K562 (cell line): ENCODE measurements around the gene CDC27. TPM values are rescaled to one million over a fixed set of nuclear protein-coding genes. Genes with fewer than 3 reads are reported as not detected.
A peak's percentile ranks its signal among the peaks of the same experiment; 100 is the strongest.

ENCODE experiments used
- ATAC-seq: fragments of 200-7000 bp; cut with Tn5 transposase; 3 replicates; pipeline ENCODE4 v1.9.1; 2020; ENCODE audit warnings: moderate library complexity
- BruUV-seq: library from RNA; stranded (reverse); fragments of 400-500 nt; replicated peaks from 2 replicates; lab custom pipeline; 2021; lab: Mats Ljungman, UMichigan
- CTCF ChIA-PET: fragments of 300-600 bp; formaldehyde crosslinking; extraction: SDS; loops from one replicate; lab custom pipeline; 2021; ENCODE audit warnings: low intra/inter-chr PET ratio; lab: Yijun Ruan, JAX
- POLR2A ChIA-PET: fragments of 300-600, 350-650 bp; sonication (Branson Sonifier 250); formaldehyde crosslinking; extraction: SDS; loops from one replicate; lab custom pipeline; 2021; ENCODE audit warnings: antibody characterized with exemption, inconsistent platforms; lab: Yijun Ruan, JAX
- DNase-seq, 4 experiments: peaks; one replicate each; pipeline versions ENCODE4 v3.0.0 to v3.0.0-alpha.2; 2011 to 2018; ENCODE audit warnings: low spot score in 3 of 4, mixed read lengths in 3 of 4; ENCODE audit errors: extremely low read depth in 1 of 4
- FAIRE-seq: peaks from 2 replicates; lab custom pipeline; 2011; peaks lifted over from hg19 to GRCh38; lab: Jason Lieb, UNC
- H2AFZ ChIP-seq: 2 replicates; pipeline ENCODE4 v1.6.0; 2011; ENCODE audit warnings: low read depth, low read length, control low read depth, inconsistent platforms
- H3K27ac ChIP-seq: fragments of 200-600 bp; 3 replicates; pipeline ENCODE4 v1.8.0; 2011; ENCODE audit warnings: low read depth, mild to moderate bottlenecking, control low read depth, inconsistent platforms, low read length, moderate library complexity, mixed read lengths; ENCODE audit errors: extremely low read depth
- H3K27me3 ChIP-seq, 2 experiments: fragments of 300-600 bp in 1 of 2; 2 replicates in 1 of 2; 3 replicates in 1 of 2; pipeline versions ENCODE4 v1.6.0 to v1.8.0; 2011; ENCODE audit warnings: inconsistent platforms in 2 of 2, low read length in 2 of 2, mild to moderate bottlenecking in 1 of 2, mixed read lengths in 1 of 2, moderate library complexity in 1 of 2; ENCODE audit not compliant: control insufficient read depth in 2 of 2, insufficient read depth in 2 of 2
- H3K36me3 ChIP-seq: fragments of 300-600 bp; 3 replicates; pipeline ENCODE4 v1.8.0; 2011; ENCODE audit warnings: mild to moderate bottlenecking, low read length, inconsistent platforms; ENCODE audit not compliant: control insufficient read depth, insufficient read depth
- H3K4me1 ChIP-seq, 2 experiments: fragments of 200-600 bp in 1 of 2; replicated peaks in 1 of 2; 2 replicates in 1 of 2; 3 replicates in 1 of 2; pipeline versions ENCODE4 v1.5.1 to v1.8.0; 2011; ENCODE audit warnings: inconsistent platforms in 2 of 2, low read length in 2 of 2, mild to moderate bottlenecking in 1 of 2, mixed read lengths in 1 of 2, moderate library complexity in 1 of 2; ENCODE audit not compliant: control insufficient read depth in 2 of 2, insufficient read depth in 2 of 2
- H3K4me2 ChIP-seq: 2 replicates; pipeline ENCODE4 v1.6.1; 2011; ENCODE audit warnings: low read length, control low read depth, inconsistent platforms, mixed read lengths; ENCODE audit not compliant: insufficient read depth
- H3K4me3 ChIP-seq: fragments of 200-600 bp; sonication (generic), shearing (Covaris generic); 2 replicates; pipeline ENCODE4 v1.5.1; 2016; ENCODE audit warnings: control low read depth, inconsistent platforms
- H3K79me2 ChIP-seq: fragments of 200-600 bp; 3 replicates; pipeline ENCODE4 v1.8.0; 2011; ENCODE audit warnings: low read length, inconsistent platforms; ENCODE audit not compliant: control insufficient read depth, insufficient read depth
- H3K9ac ChIP-seq, 2 experiments: 2 replicates each; pipeline versions ENCODE4 v1.6.0 to v1.6.1; 2011; ENCODE audit warnings: low read depth in 2 of 2, low read length in 2 of 2, control low read depth in 1 of 2, inconsistent platforms in 1 of 2, mild to moderate bottlenecking in 1 of 2, mixed read lengths in 1 of 2; ENCODE audit not compliant: insufficient read depth in 1 of 2
- H3K9me1 ChIP-seq: one replicate; pipeline ENCODE4 v1.6.0; 2011; ENCODE audit warnings: inconsistent platforms, mild to moderate bottlenecking, low read length, moderate library complexity; ENCODE audit not compliant: control insufficient read depth, insufficient read depth
- H3K9me3 ChIP-seq: replicated peaks from 2 replicates; pipeline ENCODE4 v1.5.1; 2011; ENCODE audit warnings: low read depth, low read length, inconsistent platforms; ENCODE audit not compliant: control insufficient read depth, insufficient read depth
- H4K20me1 ChIP-seq: replicated peaks from 2 replicates; pipeline ENCODE4 v1.6.1; 2011; ENCODE audit warnings: low read length, inconsistent platforms, mixed read lengths; ENCODE audit not compliant: control insufficient read depth, insufficient read depth
- FOXA1 ChIP-seq: fragments of 450-650 bp; IDR thresholded peaks from 2 replicates; pipeline ENCODE4 v1.6.1; 2016; ENCODE audit warnings: mild to moderate bottlenecking, borderline replicate concordance
- NCOA1 ChIP-seq: fragments of 450-650 bp; IDR thresholded peaks from 2 replicates; pipeline ENCODE4 v1.6.1; 2016; ENCODE audit warnings: low read depth
- SRF ChIP-seq, 2 experiments: fragments of 250-450, 450-650 bp in 1 of 2; sonication (Bioruptor Pico) in 1 of 2; sonication (generic) in 1 of 2; formaldehyde crosslinking; IDR thresholded peaks; 2 replicates each; pipeline versions ENCODE4 v1.5.0 to v1.5.1; 2020 to 2022; ENCODE audit warnings: mild to moderate bottlenecking in 1 of 2, missing genetic modification reagents in 1 of 2
- STAT6 ChIP-seq: sonication (generic); formaldehyde crosslinking; IDR thresholded peaks from 2 replicates; pipeline ENCODE4 v1.8.1; 2023; ENCODE audit warnings: mild to moderate bottlenecking, missing genetic modification reagents
- ZNF551 ChIP-seq: fragments of 250-450 bp; sonication (Bioruptor Pico); IDR thresholded peaks from 2 replicates; pipeline ENCODE4 v1.5.0; 2021; ENCODE audit warnings: mild to moderate bottlenecking, moderate library complexity
- WGBS: fragments of 100-300 bp; shearing (Covaris generic); methylation state at CpG from one replicate; pipeline ENCODE4 v1.1.6; 2016; ENCODE audit warnings: low coverage, mixed read lengths; ENCODE audit not compliant: insufficient coverage; ENCODE audit errors: missing lambda C conversion rate; 5-methylcytosine and 5-hydroxymethylcytosine counted together
- in situ Hi-C: fragments of 300-500 bp; cut with MboI; formaldehyde crosslinking; loops from 4 replicates; pipeline ENCODE4 v1.15.0; 2018; ENCODE audit warnings: inconsistent platforms, mixed read lengths
- intact Hi-C: fragments of 100-400 bp; cut with micrococcal nuclease; formaldehyde crosslinking; loops from 2 replicates; pipeline ENCODE4 v1.14.2; 2022
- polyA plus RNA-seq, 8 experiments: library from polyadenylated mRNA; depleted of rRNA in 4 of 8; stranded (reverse) in 5 of 8; unstranded in 3 of 8; fragments of >200 nt; fragmentation: Nextera tagmentation in 2 of 8; fragmentation: Illumina TruSeq in 1 of 8; extraction: Ambion mirVana in 2 of 8; extraction: Trizol in 1 of 8; gene quantifications; 2 replicates each; pipeline versions ENCODE4 v1.2.1 to v1.2.3, GENCODE V29; 2011 to 2014; ENCODE audit warnings: inconsistent platforms in 1 of 8, missing spikeins in 1 of 8
- total RNA-seq, 7 experiments: library from RNA; depleted of rRNA in 6 of 7; stranded (reverse); fragments of >200 nt in 6 of 7; fragmentation: Illumina TruSeq in 2 of 7; extraction: Trizol in 2 of 7; gene quantifications; 2 replicates each; pipeline versions ENCODE4 v1.2.1 to v1.2.3, GENCODE V29; 2011 to 2021; ENCODE audit warnings: low replicate concordance in 1 of 7
- TF ChIP-seq, protein P1 (sequence below), 3 experiments: fragments of 200-800 bp in 1 of 3; fragments of 250-450 bp in 1 of 3; fragments of 450-650 bp in 1 of 3; sonication (Bioruptor Pico) in 1 of 3; sonication (Bioruptor generic) in 1 of 3; formaldehyde crosslinking in 1 of 3; IDR thresholded peaks; 2 replicates each; pipeline versions ENCODE4 v1.6.1 to v1.8.0; 2016 to 2022; ENCODE audit warnings: mild to moderate bottlenecking in 2 of 3, missing genetic modification characterization in 2 of 3, missing compliant biosample characterization in 1 of 3, moderate library complexity in 1 of 3
- TF ChIP-seq, protein P2 (sequence below): fragments of 450-650 bp; IDR thresholded peaks from 2 replicates; pipeline ENCODE4 v1.6.1; 2016; ENCODE audit warnings: borderline replicate concordance
- TF ChIP-seq, protein P3 (sequence below): fragments of 250-450 bp; sonication (Bioruptor Pico); IDR thresholded peaks from 2 replicates; pipeline ENCODE4 v1.8.0; 2022; ENCODE audit warnings: inconsistent platforms

Gene CDC27
- total and polyA plus RNA-seq, 9 of the 15 experiments (the other 6 are each of a cell fraction or from before 2014, with no cell fraction given), result 28.6 to 155 (median 94.1) TPM

DNA sequence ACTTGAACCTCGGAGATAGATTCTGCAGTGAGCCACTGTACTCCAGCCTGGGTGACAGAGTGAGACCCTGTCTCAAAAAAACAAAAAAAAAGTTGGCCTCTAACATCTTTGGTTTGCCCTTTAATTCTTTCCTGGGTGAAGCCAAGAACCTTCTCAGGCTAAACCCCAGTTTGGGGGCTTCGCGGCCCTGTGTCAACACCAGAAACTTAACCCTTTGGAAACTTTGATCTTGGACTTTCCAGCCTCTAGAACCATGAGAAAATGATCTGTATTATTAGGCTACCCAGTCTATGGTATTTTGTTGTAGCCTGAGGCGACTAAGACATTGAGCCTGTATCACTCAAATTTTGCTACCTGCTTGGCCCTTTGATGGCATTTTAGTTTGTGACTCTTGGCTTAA, 86.2 kb downstream of the CDC27 start (continued):
- TF ChIP-seq, protein P1, sequence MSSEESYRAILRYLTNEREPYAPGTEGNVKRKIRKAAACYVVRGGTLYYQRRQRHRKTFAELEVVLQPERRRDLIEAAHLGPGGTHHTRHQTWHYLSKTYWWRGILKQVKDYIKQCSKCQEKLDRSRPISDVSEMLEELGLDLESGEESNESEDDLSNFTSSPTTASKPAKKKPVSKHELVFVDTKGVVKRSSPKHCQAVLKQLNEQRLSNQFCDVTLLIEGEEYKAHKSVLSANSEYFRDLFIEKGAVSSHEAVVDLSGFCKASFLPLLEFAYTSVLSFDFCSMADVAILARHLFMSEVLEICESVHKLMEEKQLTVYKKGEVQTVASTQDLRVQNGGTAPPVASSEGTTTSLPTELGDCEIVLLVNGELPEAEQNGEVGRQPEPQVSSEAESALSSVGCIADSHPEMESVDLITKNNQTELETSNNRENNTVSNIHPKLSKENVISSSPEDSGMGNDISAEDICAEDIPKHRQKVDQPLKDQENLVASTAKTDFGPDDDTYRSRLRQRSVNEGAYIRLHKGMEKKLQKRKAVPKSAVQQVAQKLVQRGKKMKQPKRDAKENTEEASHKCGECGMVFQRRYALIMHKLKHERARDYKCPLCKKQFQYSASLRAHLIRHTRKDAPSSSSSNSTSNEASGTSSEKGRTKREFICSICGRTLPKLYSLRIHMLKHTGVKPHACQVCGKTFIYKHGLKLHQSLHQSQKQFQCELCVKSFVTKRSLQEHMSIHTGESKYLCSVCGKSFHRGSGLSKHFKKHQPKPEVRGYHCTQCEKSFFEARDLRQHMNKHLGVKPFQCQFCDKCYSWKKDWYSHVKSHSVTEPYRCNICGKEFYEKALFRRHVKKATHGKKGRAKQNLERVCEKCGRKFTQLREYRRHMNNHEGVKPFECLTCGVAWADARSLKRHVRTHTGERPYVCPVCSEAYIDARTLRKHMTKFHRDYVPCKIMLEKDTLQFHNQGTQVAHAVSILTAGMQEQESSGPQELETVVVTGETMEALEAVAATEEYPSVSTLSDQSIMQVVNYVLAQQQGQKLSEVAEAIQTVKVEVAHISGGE (CRISPR knock-in tag; IDR thresholded peaks at IDR 0.05), result no peak

DNA sequence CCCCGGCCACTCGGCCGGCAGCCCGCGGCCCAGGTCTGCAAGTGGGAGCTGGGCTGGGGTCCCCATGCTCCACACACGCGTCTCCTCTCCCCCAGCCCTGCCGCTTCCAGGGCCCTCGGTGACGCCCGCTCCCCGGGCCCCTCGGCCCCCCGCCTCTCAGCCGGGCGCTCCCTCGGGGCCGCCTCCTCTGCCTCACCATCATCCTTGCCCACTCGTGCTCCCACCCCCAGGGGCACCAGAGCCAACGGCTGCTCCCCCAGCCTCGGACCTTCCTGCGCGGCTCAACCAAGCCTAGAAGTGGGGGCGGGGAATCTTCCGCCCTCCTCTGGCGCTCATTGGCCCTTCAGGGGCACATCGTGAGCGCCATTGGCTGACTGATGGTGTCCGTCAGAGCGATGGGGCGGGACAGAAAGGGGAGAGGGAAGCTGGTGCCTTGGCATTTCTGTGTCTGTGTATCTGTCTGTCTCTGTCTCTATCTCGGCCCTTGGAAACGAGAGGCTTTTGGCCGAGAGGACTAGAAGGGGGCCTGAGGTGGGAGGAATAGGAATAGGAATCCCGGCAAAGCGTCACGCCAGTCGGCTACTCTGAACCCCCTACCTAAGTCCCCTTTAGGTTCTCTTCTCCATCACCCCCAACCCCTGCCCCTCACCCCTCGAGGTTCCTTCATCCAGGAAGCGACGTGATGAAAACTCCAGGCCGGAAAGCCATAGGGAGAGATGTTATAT, 88.9 kb downstream of the CDC27 start:
- Histone ChIP-seq H3K9me1 (no peaks in the 10 kb centered on the region), H3K4me2 (peak overlapping the region; percentile 89), H2AFZ (peak overlapping the region; percentile 86), H4K20me1 (no peaks in the 10 kb centered on the region), H3K79me2 (peaks cover 14% of the 10 kb centered on the region), H3K9me3 (no peaks in the 10 kb centered on the region), H3K9ac (peak overlapping the region; percentile 76 to 88), H3K4me1 (peaks cover 3 to 16% of the 10 kb centered on the region in 2 experiments; a peak in 3 of 5 replicates), H3K27me3 (no peaks in the 10 kb centered on the region), H3K36me3 (peaks cover 7% of the 10 kb centered on the region; the same call in 1 of the 3 replicates), H3K27ac (peak overlapping the region; percentile 70), H3K4me3 (peak overlapping the region; percentile 98)
- ATAC-seq (peak; percentile 100), DNase-seq (peak; percentile 85 to 91 (median 88)), FAIRE-seq (peak; percentile 83)
- ChIA-PET CTCF (no interaction called here), POLR2A (interaction anchor here (2.2 kb wide), 1 partner anchor 15 kb away, joined by 5 read pairs; no protein-coding TSS in a partner anchor)
- in situ Hi-C loops, result no loop called here
- 3% methylated on average over 29 of the region's 42 CpGs for WGBS
- BruUV-seq, result no TSS peak
- intact Hi-C loops, result no loop called here
- no peak for TF ChIP-seq FOXA1
- TF ChIP-seq, protein P2, sequence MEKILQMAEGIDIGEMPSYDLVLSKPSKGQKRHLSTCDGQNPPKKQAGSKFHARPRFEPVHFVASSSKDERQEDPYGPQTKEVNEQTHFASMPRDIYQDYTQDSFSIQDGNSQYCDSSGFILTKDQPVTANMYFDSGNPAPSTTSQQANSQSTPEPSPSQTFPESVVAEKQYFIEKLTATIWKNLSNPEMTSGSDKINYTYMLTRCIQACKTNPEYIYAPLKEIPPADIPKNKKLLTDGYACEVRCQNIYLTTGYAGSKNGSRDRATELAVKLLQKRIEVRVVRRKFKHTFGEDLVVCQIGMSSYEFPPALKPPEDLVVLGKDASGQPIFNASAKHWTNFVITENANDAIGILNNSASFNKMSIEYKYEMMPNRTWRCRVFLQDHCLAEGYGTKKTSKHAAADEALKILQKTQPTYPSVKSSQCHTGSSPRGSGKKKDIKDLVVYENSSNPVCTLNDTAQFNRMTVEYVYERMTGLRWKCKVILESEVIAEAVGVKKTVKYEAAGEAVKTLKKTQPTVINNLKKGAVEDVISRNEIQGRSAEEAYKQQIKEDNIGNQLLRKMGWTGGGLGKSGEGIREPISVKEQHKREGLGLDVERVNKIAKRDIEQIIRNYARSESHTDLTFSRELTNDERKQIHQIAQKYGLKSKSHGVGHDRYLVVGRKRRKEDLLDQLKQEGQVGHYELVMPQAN, result no peak
- TF ChIP-seq ZNF551, result no peak
- TF ChIP-seq, protein P3, sequence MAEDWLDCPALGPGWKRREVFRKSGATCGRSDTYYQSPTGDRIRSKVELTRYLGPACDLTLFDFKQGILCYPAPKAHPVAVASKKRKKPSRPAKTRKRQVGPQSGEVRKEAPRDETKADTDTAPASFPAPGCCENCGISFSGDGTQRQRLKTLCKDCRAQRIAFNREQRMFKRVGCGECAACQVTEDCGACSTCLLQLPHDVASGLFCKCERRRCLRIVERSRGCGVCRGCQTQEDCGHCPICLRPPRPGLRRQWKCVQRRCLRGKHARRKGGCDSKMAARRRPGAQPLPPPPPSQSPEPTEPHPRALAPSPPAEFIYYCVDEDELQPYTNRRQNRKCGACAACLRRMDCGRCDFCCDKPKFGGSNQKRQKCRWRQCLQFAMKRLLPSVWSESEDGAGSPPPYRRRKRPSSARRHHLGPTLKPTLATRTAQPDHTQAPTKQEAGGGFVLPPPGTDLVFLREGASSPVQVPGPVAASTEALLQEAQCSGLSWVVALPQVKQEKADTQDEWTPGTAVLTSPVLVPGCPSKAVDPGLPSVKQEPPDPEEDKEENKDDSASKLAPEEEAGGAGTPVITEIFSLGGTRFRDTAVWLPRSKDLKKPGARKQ (CRISPR knock-in tag), result no peak
- no peak for TF ChIP-seq NCOA1
- no peak for TF ChIP-seq STAT6 (CRISPR knock-in tag)
- TF ChIP-seq SRF (CRISPR knock-in tag; IDR thresholded peaks at IDR 0.05), result 0 out of 4 replicates have a peak, but pooled peaks of 1 of the 2 experiments have one; percentile 42
